GM21528 (cell line): ENCODE results near the gene OPHN1.
"Not testable (repeated sequence)": the region's sequence is repeated elsewhere in the genome, so short reads cannot be mapped to it uniquely, and the experiment has no call there.

Experiments
- ATAC-seq: cut with Tn5 transposase; IDR thresholded peaks from one replicate; pipeline ENCODE4 v1.9.1; 2021; ENCODE audit warnings: mild to moderate bottlenecking, moderate library complexity; ENCODE audit not compliant: unreplicated experiment, low FRiP score

The OPHN1 gene

GRCh38 chrX:68372665-68373064 lies 60.6 kb downstream of the OPHN1 start:
- ATAC-seq = no peak

GRCh38 chrX:68369559-68369958 lies 63.7 kb downstream of the OPHN1 start:
- ATAC-seq = no peak

- ATAC-seq = no peak
Observed at GRCh38 chrX:68365341-68365740, 68.0 kb downstream of the OPHN1 start.

- ATAC-seq = no peak
Observed at GRCh38 chrX:68363984-68364383, 69.3 kb downstream of the OPHN1 start.

- ATAC-seq = no peak
Observed at GRCh38 chrX:68358679-68359078, 74.6 kb downstream of the OPHN1 start.

GRCh38 chrX:68355629-68355920 lies 77.7 kb downstream of the OPHN1 start:
- ATAC-seq = no peak

DNA sequence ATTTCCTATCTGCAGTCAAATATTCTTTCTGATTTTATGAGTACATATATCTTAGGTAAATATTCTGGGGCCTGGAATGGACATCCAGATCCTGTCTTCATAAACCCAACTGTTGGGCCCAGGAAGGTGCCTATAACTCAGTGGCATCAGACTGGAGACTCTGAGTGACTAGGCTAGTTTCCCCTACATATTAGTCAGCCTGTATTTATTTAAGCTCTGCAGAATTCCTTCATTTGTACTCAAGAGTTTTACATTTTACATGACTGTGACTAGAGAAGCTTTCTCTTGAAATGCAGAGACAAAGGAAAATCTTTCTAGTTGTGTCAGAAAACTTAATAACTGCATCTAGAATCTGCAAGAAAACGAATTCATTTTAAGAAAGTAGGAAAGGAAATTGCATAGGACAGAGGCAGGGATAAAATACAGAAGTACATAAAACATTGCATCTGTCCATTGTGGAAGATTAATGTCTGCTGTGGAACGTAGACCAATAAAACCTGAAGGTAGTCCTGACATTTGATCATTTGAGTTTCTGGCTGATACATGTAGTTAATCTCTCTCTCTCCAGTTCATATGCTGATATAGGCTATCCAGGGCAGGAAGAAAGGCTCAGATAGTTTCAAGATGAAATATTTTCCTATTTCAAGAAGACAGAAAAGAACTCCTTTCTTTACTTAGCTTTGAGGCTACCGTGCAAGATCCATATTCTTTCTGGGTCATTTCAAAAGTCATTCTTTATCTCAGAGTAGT lies 78.2 kb downstream of the OPHN1 start:
- ATAC-seq = no peak

GRCh38 chrX:68345025-68345424 lies 88.3 kb downstream of the OPHN1 start:
- no peak for ATAC-seq

- no peak for ATAC-seq
Observed at GRCh38 chrX:68343551-68343950, 89.7 kb downstream of the OPHN1 start.

GRCh38 chrX:68332201-68332731 lies 101.0 kb downstream of the OPHN1 start:
- no peak for ATAC-seq

GRCh38 chrX:68326841-68327240 lies 106.5 kb downstream of the OPHN1 start:
- not testable (repeated sequence) for ATAC-seq

- ATAC-seq = no peak
Observed at GRCh38 chrX:68307769-68308168, 125.5 kb downstream of the OPHN1 start.

GRCh38 chrX:68304602-68305001 lies 128.7 kb downstream of the OPHN1 start:
- no peak for ATAC-seq

DNA sequence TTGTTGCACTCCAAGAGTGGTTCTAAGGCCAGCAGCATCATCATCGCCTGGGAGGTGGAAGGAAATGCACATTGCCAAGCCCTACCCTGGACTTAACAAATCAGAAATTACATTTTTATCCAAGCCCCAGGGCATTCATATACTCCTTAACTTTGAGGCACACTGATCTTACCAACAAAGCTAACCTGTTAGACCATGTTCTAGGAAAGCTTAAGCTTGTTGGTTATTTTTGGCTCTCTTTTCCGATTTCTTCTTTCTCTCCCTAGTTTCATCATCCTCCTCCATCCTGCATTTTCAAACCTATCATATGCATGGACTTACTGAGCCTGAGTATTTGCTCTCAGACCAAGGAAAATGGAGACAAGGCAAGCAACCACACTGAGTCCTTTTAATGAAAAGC lies 133.4 kb downstream of the OPHN1 start:
- no peak for ATAC-seq

DNA sequence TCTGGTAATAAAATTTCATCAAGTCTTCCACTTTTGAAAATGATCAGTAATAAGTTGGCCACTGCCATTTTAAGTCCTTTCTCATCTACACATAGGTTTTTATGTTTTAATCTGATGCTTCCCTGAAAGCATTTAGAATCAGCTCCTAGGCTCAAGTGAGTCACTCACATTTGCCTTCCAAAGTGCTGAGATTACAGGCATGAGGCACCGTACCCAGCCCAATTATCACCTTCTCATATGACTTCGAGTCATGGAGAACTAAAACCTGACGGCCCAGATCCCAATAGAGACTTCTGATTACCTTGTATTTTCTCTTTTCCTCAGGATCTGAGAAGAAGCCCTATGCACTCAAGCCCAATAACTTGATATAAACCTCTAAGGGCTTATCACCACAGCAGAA lies 140.8 kb downstream of the OPHN1 start:
- no peak for ATAC-seq

- no peak for ATAC-seq
Observed at GRCh38 chrX:68288127-68288526, 145.2 kb downstream of the OPHN1 start.

DNA sequence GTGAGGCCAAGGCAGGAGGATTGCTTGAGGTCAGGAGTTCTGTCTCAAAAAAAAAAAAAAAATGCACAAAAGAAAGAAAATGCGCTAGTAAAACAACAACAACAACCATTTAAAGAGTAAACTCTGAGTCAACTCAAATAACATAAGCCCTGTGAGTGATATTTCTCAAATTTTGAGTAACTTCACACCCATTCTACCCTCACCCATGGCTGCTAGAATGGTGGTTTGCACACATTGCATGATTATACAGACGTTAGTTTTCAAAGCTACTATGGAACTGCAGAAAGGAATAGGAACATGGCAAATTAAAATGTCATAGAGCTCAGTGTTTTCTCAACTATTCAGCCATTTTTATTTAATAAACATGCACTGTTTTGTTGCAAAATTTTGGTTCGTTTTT lies 145.9 kb downstream of the OPHN1 start:
- ATAC-seq = no peak

GRCh38 chrX:68286980-68287379 lies 146.3 kb downstream of the OPHN1 start:
- no peak for ATAC-seq

DNA sequence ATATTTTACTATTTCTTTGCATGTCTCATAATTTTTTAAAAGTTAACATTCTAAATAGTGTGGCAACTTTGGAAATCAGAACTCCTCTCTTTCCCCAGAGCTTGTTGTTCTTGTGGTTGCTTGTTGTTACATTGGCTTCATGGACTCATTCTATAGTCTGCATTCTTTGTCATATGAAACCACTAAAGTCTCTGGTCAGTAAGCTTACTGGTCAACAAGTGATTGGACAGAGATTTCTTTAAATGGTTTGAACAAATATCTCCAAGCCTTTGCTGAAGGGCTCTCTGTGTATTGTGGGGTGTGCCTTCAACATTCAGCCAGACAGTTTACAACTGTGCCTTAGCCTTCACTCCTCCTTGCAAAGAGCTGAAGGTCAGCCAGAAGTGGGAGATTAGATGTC lies 147.2 kb downstream of the OPHN1 start:
- no peak for ATAC-seq

DNA sequence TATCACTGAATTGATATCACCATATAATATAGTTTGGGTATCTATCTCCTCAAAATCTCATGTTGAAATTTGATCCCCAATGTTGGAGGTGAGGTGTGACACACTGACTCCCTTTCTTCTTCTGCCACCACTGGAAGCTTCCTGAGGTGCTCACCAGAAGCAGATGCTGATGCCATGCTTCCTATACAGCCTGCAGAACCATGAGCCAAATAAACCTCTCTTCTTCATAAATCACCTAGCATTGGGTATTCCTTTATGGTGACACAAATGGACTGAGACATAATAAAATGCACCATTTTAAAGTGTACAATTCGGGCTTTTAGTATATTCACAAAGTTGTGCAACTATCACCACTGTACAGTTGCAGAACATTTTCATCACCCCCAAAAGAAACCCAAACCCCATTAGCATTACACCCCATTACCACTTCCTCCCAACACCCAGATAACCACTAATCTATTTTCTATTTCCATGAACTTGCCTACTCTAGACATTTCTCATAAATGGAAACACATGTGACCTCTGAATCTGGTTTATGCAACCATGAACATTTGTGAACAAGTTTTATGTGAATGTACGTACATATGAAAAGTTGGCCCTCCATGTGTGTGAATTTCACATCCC lies 148.9 kb downstream of the OPHN1 start:
- ATAC-seq = no peak

- ATAC-seq = no peak
Observed at GRCh38 chrX:68273887-68274286, 159.4 kb downstream of the OPHN1 start.

DNA sequence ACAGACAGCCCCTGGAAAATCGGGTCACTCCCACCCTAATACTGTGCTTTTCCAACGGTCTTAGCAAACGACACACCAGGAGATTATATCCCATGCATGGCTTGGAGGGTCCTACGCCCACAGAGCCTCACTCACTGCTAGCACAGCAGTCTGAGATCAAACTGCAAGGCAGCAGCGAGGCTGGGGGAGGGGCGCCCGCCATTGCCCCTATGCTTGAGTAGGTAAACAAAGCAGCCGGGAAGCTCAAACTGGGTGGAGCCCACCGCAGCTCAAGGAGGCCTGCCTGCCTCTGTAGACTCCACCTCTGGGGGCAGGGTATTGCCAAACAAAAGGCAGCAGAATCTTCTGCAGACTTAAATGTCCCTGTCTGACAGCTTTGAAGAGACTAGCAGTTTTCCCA lies 168.5 kb downstream of the OPHN1 start:
- ATAC-seq = not testable (repeated sequence)
